OCI-LY3 (cell line): ENCODE results near the gene PGA5.
"Not testable (repeated sequence)": the region's sequence is repeated elsewhere in the genome, so short reads cannot be mapped to it uniquely, and the experiment has no call there.

ENCODE experiments used
- H2AFZ ChIP-seq: fragments of 200-600, 300-600 bp; shearing (Covaris generic); 2 replicates; pipeline ENCODE4 v1.6.0; 2014; ENCODE audit warnings: antibody characterized with exemption, low read depth, low read length
- H3K27ac ChIP-seq: fragments of 200-600, 300-600 bp; sonication (generic); 2 replicates; pipeline ENCODE4 v1.5.1; 2014; ENCODE audit warnings: mild to moderate bottlenecking, low read length, moderate library complexity, mixed read lengths
- H3K27me3 ChIP-seq: fragments of 200-600, 300-600 bp; sonication (generic); 2 replicates; pipeline ENCODE4 v1.6.1; 2014; ENCODE audit warnings: low read depth, low read length, mixed read lengths
- H3K36me3 ChIP-seq: fragments of 200-600, 300-600 bp; sonication (generic); replicated peaks from 2 replicates; pipeline ENCODE3; 2014; ENCODE audit warnings: low read depth, low read length, mixed read lengths
- H3K4me1 ChIP-seq: fragments of 300-600, 200-600 bp; sonication (generic); 2 replicates; pipeline ENCODE4 v1.6.1; 2014; ENCODE audit warnings: low read length, mixed read lengths
- H3K4me2 ChIP-seq: fragments of 200-600, 300-600 bp; sonication (generic); 2 replicates; pipeline ENCODE4 v1.6.1; 2014; ENCODE audit warnings: low read length, mixed read lengths
- H3K4me3 ChIP-seq: fragments of 300-600, 200-600 bp; sonication (generic); 2 replicates; pipeline ENCODE4 v1.5.1; 2014; ENCODE audit warnings: antibody characterized with exemption, mild to moderate bottlenecking, low read length, moderate library complexity
- H3K79me2 ChIP-seq: fragments of 300-600, 200-600 bp; shearing (Covaris generic); 2 replicates; pipeline ENCODE4 v1.6.1; 2014; ENCODE audit warnings: mild to moderate bottlenecking, low read length, mixed read lengths
- H3K9ac ChIP-seq: fragments of 300-600, 200-600 bp; shearing (Covaris generic); 2 replicates; pipeline ENCODE4 v1.6.0; 2014; ENCODE audit warnings: mild to moderate bottlenecking, low read length, moderate library complexity
- H3K9me3 ChIP-seq: fragments of 200-600, 300-600 bp; shearing (Covaris generic); 2 replicates; pipeline ENCODE4 v1.6.1; 2014; ENCODE audit warnings: low read length, mixed read lengths; ENCODE audit not compliant: insufficient read depth
- H4K20me1 ChIP-seq: fragments of 200-600, 300-600 bp; sonication (generic); 2 replicates; pipeline ENCODE4 v1.6.1; 2016; ENCODE audit warnings: low read length, mixed read lengths; ENCODE audit not compliant: insufficient read depth
- EZH2phosphoT487 ChIP-seq: fragments of 200-600 bp; shearing (Covaris generic); IDR thresholded peaks from 2 replicates; pipeline ENCODE4 v1.6.1; 2018; ENCODE audit warnings: antibody characterized with exemption, mixed run types, low read depth
- TF ChIP-seq, protein P1 (sequence below): fragments of 200-600, 300-600 bp; sonication (generic); IDR thresholded peaks from 2 replicates; pipeline ENCODE4 v1.5.1; 2014; ENCODE audit warnings: antibody characterized with exemption, low read length, low read depth

Gene PGA5

DNA sequence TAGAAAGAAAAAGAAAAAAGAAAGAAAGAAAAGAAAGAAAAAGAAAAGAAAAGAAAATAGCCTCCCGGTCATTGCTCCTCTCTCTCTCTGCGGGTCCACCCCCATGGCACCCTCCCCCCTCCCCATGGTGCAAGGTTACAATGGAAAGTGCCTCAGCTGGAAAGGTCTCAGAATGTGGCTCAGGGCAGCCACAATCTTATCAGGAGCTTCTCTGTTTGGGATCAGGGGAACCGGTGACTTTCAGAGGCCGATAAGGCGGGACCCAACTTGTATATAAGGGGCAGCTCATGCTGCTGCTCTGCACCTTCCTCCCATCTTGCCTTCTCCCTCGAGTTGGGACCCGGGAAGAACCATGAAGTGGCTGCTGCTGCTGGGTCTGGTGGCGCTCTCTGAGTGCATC, at the start of gene PGA5:
TSS of gene PGA5 (plus strand) at position 301 of the 400 bp plus-strand sequence. CDS start at position 353, 52 bp downstream.
- H3K27ac ChIP-seq, H3K4me1 ChIP-seq, H3K79me2 ChIP-seq: not testable (repeated sequence)

GRCh38 chr11:61193596-61193995, 47.4 kb upstream of the PGA5 start:
- Histone ChIP-seq H4K20me1 (no peaks in the 10 kb centered on the region), H3K27me3 (peaks cover 8% of the 10 kb centered on the region), H3K79me2 (no peaks in the 10 kb centered on the region), H3K9me3 (no peaks in the 10 kb centered on the region), H3K4me3 (no peak overlapping the region), H2AFZ (no peak overlapping the region), H3K9ac (no peak overlapping the region), H3K4me1 (no peaks in the 10 kb centered on the region), H3K4me2 (no peak overlapping the region), H3K36me3 (no peaks in the 10 kb centered on the region), H3K27ac (no peak overlapping the region)
- no peak for TF ChIP-seq EZH2phosphoT487
- TF ChIP-seq, protein P1, sequence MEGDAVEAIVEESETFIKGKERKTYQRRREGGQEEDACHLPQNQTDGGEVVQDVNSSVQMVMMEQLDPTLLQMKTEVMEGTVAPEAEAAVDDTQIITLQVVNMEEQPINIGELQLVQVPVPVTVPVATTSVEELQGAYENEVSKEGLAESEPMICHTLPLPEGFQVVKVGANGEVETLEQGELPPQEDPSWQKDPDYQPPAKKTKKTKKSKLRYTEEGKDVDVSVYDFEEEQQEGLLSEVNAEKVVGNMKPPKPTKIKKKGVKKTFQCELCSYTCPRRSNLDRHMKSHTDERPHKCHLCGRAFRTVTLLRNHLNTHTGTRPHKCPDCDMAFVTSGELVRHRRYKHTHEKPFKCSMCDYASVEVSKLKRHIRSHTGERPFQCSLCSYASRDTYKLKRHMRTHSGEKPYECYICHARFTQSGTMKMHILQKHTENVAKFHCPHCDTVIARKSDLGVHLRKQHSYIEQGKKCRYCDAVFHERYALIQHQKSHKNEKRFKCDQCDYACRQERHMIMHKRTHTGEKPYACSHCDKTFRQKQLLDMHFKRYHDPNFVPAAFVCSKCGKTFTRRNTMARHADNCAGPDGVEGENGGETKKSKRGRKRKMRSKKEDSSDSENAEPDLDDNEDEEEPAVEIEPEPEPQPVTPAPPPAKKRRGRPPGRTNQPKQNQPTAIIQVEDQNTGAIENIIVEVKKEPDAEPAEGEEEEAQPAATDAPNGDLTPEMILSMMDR: no peak

More for the DNA sequence above, at the start of gene PGA5:
- H3K9ac ChIP-seq, H3K9me3 ChIP-seq, H3K27me3 ChIP-seq, H2AFZ ChIP-seq, H4K20me1 ChIP-seq, H3K36me3 ChIP-seq, H3K4me3 ChIP-seq, H3K4me2 ChIP-seq: not testable (repeated sequence)

DNA sequence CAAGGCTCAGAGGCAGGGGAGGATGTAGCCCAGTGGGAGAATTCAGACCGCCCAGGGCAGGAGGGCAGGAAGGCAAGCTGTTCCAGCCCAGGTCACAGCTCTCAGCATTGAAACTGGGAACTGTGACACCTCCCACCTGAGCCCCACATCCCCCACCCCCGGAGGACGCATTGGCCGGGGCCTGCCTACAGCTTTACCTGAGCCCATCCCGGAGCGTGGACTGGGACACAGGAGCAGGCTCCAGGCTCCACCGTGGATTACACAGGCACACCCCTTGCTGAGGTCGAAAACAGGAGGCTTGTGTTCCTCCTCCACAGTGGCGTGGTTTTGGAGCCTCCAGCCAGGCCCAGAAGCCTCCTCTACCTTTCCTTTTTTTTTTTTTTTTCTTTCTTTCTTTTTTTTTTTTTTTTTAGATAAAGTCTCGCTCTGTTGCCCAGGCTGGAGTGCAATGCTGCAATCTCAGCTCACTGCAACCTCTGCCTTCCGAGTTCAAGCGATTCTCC, 46.8 kb upstream of the PGA5 start:
- Histone ChIP-seq H2AFZ (no peak overlapping the region), H3K79me2 (no peaks in the 10 kb centered on the region), H4K20me1 (no peaks in the 10 kb centered on the region), H3K9ac (no peak overlapping the region), H3K9me3 (no peaks in the 10 kb centered on the region), H3K4me3 (no peak overlapping the region), H3K27ac (no peak overlapping the region), H3K36me3 (no peaks in the 10 kb centered on the region), H3K4me1 (no peaks in the 10 kb centered on the region), H3K4me2 (no peak overlapping the region), H3K27me3 (peaks cover 8% of the 10 kb centered on the region)
- no peak for TF ChIP-seq EZH2phosphoT487
- TF ChIP-seq, protein P1: no peak

GRCh38 chr11:61194981-61195695, 45.8 kb upstream of the PGA5 start:
- Histone ChIP-seq H3K4me1 (no peaks in the 10 kb centered on the region), H3K9ac (no peak overlapping the region), H3K79me2 (no peaks in the 10 kb centered on the region), H4K20me1 (no peaks in the 10 kb centered on the region), H2AFZ (no peak overlapping the region), H3K27ac (no peak overlapping the region), H3K4me3 (no peak overlapping the region), H3K4me2 (no peak overlapping the region), H3K36me3 (no peaks in the 10 kb centered on the region), H3K9me3 (no peaks in the 10 kb centered on the region), H3K27me3 (peaks cover 8% of the 10 kb centered on the region)
- TF ChIP-seq EZH2phosphoT487: no peak
- TF ChIP-seq, protein P1: no peak
